ENCODE results near the gene RAP2B. TPM values are rescaled to one million over a fixed set of nuclear protein-coding genes. Genes with fewer than 3 reads are reported as not detected.

RAP2B gene
- total RNA-seq, 1 donor from 2014 or later: 11.3 TPM

DNA sequence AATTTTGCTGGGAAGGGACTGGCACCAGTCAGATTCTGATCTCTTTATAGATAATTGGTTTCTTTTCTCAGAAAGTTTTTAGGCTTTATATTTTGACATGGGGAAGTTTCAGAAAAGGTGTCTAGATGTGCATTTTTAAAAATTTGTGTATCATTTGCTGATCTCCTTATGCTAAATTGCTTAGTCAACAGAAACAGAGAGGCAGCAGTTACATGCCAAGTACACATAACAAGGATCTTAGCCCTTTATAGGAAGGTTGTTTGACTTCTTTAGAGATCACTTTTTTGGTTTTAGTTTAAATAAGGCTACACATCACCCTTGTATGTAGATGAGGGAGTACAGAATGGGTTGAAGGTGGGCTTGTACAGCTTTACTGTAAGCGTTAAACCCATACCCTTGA, 53.5 kb downstream of the RAP2B start:
- peaks cover 1% of the 10 kb centered on the region for H3K27me3 Mint-ChIP-seq
- H3K4me3 Mint-ChIP-seq (ENCODE audit: low read depth): no peak overlapping the region
- H3K4me1 Mint-ChIP-seq (ENCODE audit: low read depth): peaks cover 1% of the 10 kb centered on the region
- no peaks in the 10 kb centered on the region for H3K36me3 Mint-ChIP-seq (ENCODE audit: insufficient read depth)
- TF ChIP-seq, protein P1, sequence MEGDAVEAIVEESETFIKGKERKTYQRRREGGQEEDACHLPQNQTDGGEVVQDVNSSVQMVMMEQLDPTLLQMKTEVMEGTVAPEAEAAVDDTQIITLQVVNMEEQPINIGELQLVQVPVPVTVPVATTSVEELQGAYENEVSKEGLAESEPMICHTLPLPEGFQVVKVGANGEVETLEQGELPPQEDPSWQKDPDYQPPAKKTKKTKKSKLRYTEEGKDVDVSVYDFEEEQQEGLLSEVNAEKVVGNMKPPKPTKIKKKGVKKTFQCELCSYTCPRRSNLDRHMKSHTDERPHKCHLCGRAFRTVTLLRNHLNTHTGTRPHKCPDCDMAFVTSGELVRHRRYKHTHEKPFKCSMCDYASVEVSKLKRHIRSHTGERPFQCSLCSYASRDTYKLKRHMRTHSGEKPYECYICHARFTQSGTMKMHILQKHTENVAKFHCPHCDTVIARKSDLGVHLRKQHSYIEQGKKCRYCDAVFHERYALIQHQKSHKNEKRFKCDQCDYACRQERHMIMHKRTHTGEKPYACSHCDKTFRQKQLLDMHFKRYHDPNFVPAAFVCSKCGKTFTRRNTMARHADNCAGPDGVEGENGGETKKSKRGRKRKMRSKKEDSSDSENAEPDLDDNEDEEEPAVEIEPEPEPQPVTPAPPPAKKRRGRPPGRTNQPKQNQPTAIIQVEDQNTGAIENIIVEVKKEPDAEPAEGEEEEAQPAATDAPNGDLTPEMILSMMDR (IDR thresholded peaks at IDR 0.05; ENCODE audit: unreplicated experiment): no peak
- no peak for DNase-seq (ENCODE audit: low spot score, unreplicated experiment)
- H3K9me3 Mint-ChIP-seq (ENCODE audit: low read depth): no peaks in the 10 kb centered on the region
- H3K27ac Mint-ChIP-seq: no peak overlapping the region

DNA sequence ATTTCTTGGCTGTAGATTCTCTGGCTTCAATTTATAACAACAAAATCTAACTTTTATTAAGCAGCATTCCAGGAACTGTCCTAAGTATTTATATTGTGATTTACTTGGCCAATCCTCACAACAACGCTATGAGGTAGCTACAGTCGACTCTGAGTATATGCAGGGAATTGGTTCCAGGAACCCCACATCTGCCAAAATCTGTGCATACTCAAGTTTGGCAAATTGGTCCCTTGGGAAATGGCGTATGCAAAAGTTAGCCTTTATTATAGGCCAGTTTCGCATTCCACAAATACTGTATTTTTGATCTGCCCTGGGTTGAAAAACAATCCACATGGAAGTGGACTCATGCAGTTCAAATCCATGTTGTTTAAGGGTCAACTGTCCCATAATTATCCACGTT, 53.9 kb downstream of the RAP2B start:
- H3K9me3 Mint-ChIP-seq (ENCODE audit: low read depth): no peaks in the 10 kb centered on the region
- no peak overlapping the region for H3K4me3 Mint-ChIP-seq (ENCODE audit: low read depth)
- TF ChIP-seq, protein P1 (IDR thresholded peaks at IDR 0.05; ENCODE audit: unreplicated experiment): no peak
- H3K27me3 Mint-ChIP-seq: no peaks in the 10 kb centered on the region
- H3K36me3 Mint-ChIP-seq (ENCODE audit: insufficient read depth): no peaks in the 10 kb centered on the region
- peaks cover 1% of the 10 kb centered on the region for H3K4me1 Mint-ChIP-seq (ENCODE audit: low read depth)
- DNase-seq (ENCODE audit: low spot score, unreplicated experiment): no peak
- H3K27ac Mint-ChIP-seq: no peak overlapping the region

DNA sequence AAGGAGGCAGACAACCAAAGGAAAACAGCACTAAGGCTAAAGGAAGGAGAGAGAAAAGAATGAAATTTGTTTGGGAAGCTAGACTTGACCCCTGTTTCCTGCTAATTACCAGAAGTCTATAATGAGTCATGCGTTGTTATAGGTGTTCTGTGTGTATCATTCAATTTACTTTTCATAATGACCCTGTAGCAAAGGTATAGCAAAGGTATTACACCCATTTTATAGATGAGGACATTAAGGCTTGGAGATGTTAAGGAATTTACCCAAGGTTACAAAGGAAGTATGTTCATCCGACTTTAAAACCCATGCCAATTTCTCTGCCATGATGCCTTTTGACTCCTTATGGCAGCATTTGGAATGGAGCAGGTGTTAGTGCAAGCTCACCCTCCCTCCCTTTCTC, 54.9 kb downstream of the RAP2B start:
- DNase-seq (ENCODE audit: low spot score, unreplicated experiment): no peak
- H3K4me3 Mint-ChIP-seq (ENCODE audit: low read depth): no peak overlapping the region
- H3K27ac Mint-ChIP-seq: no peak overlapping the region
- TF ChIP-seq, protein P1 (IDR thresholded peaks at IDR 0.05; ENCODE audit: unreplicated experiment): no peak
- H3K27me3 Mint-ChIP-seq: no peaks in the 10 kb centered on the region
- no peaks in the 10 kb centered on the region for H3K36me3 Mint-ChIP-seq (ENCODE audit: insufficient read depth)
- H3K4me1 Mint-ChIP-seq (ENCODE audit: low read depth): peaks cover 1% of the 10 kb centered on the region
- no peaks in the 10 kb centered on the region for H3K9me3 Mint-ChIP-seq (ENCODE audit: low read depth)

DNA sequence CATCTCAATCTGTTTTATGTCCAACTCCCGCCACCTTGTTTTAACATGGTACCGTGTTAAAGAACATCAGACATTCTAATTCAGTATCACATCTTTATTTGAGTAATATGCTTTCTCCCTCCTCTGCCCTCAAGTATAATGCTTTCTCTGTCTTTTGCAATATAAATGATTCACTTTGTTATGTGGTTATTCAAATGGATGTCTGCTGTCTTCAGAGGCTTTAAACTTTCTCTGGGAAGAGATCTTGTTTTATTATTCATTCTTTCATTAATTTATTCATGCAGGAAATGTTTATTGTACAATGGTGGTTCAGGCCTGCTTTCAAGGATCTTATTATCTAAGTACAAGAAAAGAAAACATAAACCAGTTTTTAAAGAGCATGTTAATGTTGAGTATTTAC, 57.1 kb downstream of the RAP2B start:
- TF ChIP-seq, protein P1 (IDR thresholded peaks at IDR 0.05; ENCODE audit: unreplicated experiment): no peak
- no peaks in the 10 kb centered on the region for H3K9me3 Mint-ChIP-seq (ENCODE audit: low read depth)
- no peaks in the 10 kb centered on the region for H3K36me3 Mint-ChIP-seq (ENCODE audit: insufficient read depth)
- peaks cover 1% of the 10 kb centered on the region for H3K4me1 Mint-ChIP-seq (ENCODE audit: low read depth)
- no peak overlapping the region for H3K4me3 Mint-ChIP-seq (ENCODE audit: low read depth)
- no peak overlapping the region for H3K27ac Mint-ChIP-seq
- no peaks in the 10 kb centered on the region for H3K27me3 Mint-ChIP-seq
- DNase-seq (ENCODE audit: low spot score, unreplicated experiment): no peak

Measured in progenitor cell of endocrine pancreas (in vitro differentiated cells).